Hematopoietic multipotent progenitor cell treated with erythropoietin and hydrocortisone succinate and interleukin-3 and kit ligand, for 4 days (in vitro differentiated cells): ENCODE data around the gene GPR61.

ENCODE experiments used
- DNase-seq: peaks from one replicate; pipeline ENCODE4 v3.0.0-alpha.2; 2015

The GPR61 gene

GRCh38 chr1:109537450-109538178, 2.1 kb upstream of the GPR61 start:
- no peak for DNase-seq

GRCh38 chr1:109538827-109539555, 681 bp upstream of the GPR61 start:
- DNase-seq, result no peak

GRCh38 chr1:109541102-109541501, 1.4 kb downstream of the GPR61 start:
- DNase-seq, result no peak

- DNase-seq, result no peak
Observed at GRCh38 chr1:109542657-109543056, 3.0 kb downstream of the GPR61 start.

GRCh38 chr1:109543283-109543987, 3.8 kb downstream of the GPR61 start:
- DNase-seq, result no peak

- no peak for DNase-seq
Observed at GRCh38 chr1:109543988-109544735, 4.5 kb downstream of the GPR61 start.

GRCh38 chr1:109546311-109547109, 6.8 kb downstream of the GPR61 start:
- peak; percentile 96 for DNase-seq

- DNase-seq, result peak; percentile 45
Observed at GRCh38 chr1:109547463-109548320, 8.0 kb downstream of the GPR61 start.

- DNase-seq, result peak; percentile 99
Observed at GRCh38 chr1:109548321-109549267, 8.9 kb downstream of the GPR61 start, which contains the start of gene GNAI3. Gene GNAI3, plus strand, starts transcription at chr1:109548615. Its CDS starts 106 bp downstream, at chr1:109548721.

- no peak for DNase-seq
Observed at GRCh38 chr1:109556563-109556962, 16.9 kb downstream of the GPR61 start.

GRCh38 chr1:109557520-109557919, 17.8 kb downstream of the GPR61 start:
- DNase-seq, result no peak

- no peak for DNase-seq
Observed at GRCh38 chr1:109559995-109560394, 20.3 kb downstream of the GPR61 start.

GRCh38 chr1:109564194-109564878, 24.7 kb downstream of the GPR61 start:
- no peak for DNase-seq

GRCh38 chr1:109565241-109565640, 25.6 kb downstream of the GPR61 start:
- DNase-seq, result no peak

- no peak for DNase-seq
Observed at GRCh38 chr1:109566982-109567381, 27.3 kb downstream of the GPR61 start.

- DNase-seq, result no peak
Observed at GRCh38 chr1:109567877-109568672, 28.4 kb downstream of the GPR61 start.

- DNase-seq, result no peak
Observed at GRCh38 chr1:109569323-109569722, 29.7 kb downstream of the GPR61 start.

GRCh38 chr1:109570414-109570813, 30.7 kb downstream of the GPR61 start:
- DNase-seq, result no peak
